Esophagus squamous epithelium (tissue), 5 donors: ENCODE results near the gene KCNK7. TPM values are rescaled to one million over a fixed set of nuclear protein-coding genes. Genes with fewer than 3 reads are reported as not detected.

Experiments
- DNase-seq: peaks from one replicate; lab custom pipeline; 2025; lab: John Stamatoyannopoulos, UW
- H3K27ac ChIP-seq, 4 donors: fragments of 200-600 bp; sonication (generic); one replicate each; pipeline ENCODE4 v1.5.1; 2016 to 2019; ENCODE audit warnings: mild to moderate bottlenecking in 1 of 4
- H3K27me3 ChIP-seq, 4 donors: fragments of 200-600 bp; sonication (generic); 1 replicate in 3 of 4; 2 replicates in 1 of 4; pipeline versions ENCODE4 v1.5.1 to v1.6.0; 2017 to 2021; ENCODE audit warnings: antibody characterized with exemption in 1 of 4
- H3K36me3 ChIP-seq, 3 donors: fragments of 200-600 bp; sonication (generic); one replicate each; pipeline ENCODE4 v1.5.1; 2016 to 2019
- H3K4me1 ChIP-seq, 3 donors: fragments of 200-600 bp; sonication (generic); one replicate each; pipeline ENCODE4 v1.5.1; 2017 to 2019
- H3K4me3 ChIP-seq, 4 donors: fragments of 200-600 bp; sonication (generic); 1 replicate in 3 of 4; 2 replicates in 1 of 4; pipeline ENCODE4 v1.5.1; 2016 to 2019; ENCODE audit warnings: mild to moderate bottlenecking in 2 of 4, moderate library complexity in 1 of 4
- H3K9me3 ChIP-seq, 3 donors: fragments of 200-600 bp; sonication (generic); one replicate each; pipeline ENCODE4 v1.5.1; 2016 to 2019
- CTCF ChIP-seq, 6 experiments: fragments of 450-650 bp in 4 of 6; fragments of 200-600 bp in 2 of 6; sonication (generic) in 2 of 6; IDR thresholded peaks; one replicate each; pipeline ENCODE4 v1.5.1; 2016 to 2019; ENCODE audit warnings: antibody characterized with exemption in 6 of 6, mild to moderate bottlenecking in 4 of 6, moderate library complexity in 4 of 6
- POLR2A ChIP-seq, 4 donors: fragments of 450-650 bp; IDR thresholded peaks; one replicate each; pipeline ENCODE4 v1.6.1; 2017; ENCODE audit warnings: antibody characterized with exemption in 4 of 4, mild to moderate bottlenecking in 4 of 4, moderate library complexity in 3 of 4
- WGBS, 2 donors: methylation state at CpG; one replicate each; pipeline ENCODE4 v1.1.5; 2018; 5-methylcytosine and 5-hydroxymethylcytosine counted together
- intact Hi-C: fragments of 100-400 bp; cut with DNase I; formaldehyde crosslinking; loops from one replicate; pipeline ENCODE4 v1.15.0; 2022
- total RNA-seq, 4 donors: library from RNA; depleted of rRNA; stranded (reverse); fragments of >200 nt; gene quantifications; one replicate each; pipeline ENCODE4 v1.1.0, GENCODE V29; 2016
- donor health status: DM: yes; HTN: yes; CAD: no.

KCNK7 gene
- total RNA-seq, 4 donors from 2014 or later, result 5.5 to 22.5 (median 15.2) TPM

DNA sequence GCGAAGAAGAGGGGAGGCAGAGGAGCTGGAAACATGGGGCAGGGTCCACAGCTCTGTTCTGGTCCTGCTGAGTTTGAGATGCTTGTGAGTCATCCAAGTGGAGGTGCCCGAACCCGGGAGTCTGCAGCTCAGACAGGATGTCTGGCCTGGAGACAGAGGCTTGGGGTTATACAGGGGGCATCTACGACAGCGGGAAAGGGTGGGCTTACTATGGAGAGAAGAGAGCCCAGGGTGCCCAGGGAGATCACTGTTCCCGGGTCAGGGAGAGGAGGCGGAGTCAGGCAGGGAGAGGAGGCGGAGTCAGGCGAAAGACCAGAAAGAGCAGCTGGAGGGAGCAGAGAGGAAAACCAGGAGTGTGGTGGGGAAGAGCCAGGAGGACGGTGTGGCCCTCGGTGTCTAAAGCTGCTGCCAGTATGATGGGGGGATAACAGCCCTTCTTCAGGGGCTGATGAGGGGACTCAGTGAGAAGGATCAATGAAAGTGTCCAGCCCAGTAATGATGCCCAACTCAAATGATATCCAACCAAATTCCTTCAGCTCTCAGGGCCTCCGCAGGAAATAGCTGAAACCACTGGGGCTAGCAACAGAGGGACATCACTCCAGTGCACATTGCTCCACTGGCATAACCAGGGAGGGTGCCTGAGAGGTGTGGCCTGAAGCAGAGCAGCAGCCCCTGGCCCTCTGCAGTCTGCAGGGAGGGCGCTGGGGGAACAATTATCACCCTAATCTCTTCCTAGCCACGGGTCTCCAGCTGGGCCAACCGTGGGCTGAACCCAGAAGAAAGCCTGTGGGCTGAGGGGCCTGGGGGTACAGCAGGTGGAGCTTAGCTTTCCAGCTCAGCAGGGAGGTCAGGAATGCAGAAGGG, 34.8 kb downstream of the KCNK7 start:
- WGBS, 2 donors, result 25 to 34% methylated on average over 12 to 15 of the region's 15 CpGs
- peak overlapping the region; percentile 78 to 95 (median 92) for H3K27ac ChIP-seq
- intact Hi-C loops, result no loop called here
- H3K4me1 ChIP-seq, result peaks cover 41 to 62% (median 43%) of the 10 kb centered on the region in 3 donors
- no peaks in the 10 kb centered on the region for H3K9me3 ChIP-seq
- DNase-seq, result no peak
- no peak overlapping the region for H3K4me3 ChIP-seq
- no peak for TF ChIP-seq POLR2A (IDR thresholded peaks at IDR 0.05)
- no peak for TF ChIP-seq CTCF (IDR thresholded peaks at IDR 0.05)
- no peaks in the 10 kb centered on the region for H3K27me3 ChIP-seq
- H3K36me3 ChIP-seq, result no peaks in the 10 kb centered on the region

- WGBS, 2 donors, result 18 to 27% methylated on average over 5 of the region's 5 CpGs
- intact Hi-C loops, result no loop called here
- no peak for DNase-seq
These were observed 35.6 kb downstream of the KCNK7 start for GRCh38 chr11:65559951-65560537.

DNA sequence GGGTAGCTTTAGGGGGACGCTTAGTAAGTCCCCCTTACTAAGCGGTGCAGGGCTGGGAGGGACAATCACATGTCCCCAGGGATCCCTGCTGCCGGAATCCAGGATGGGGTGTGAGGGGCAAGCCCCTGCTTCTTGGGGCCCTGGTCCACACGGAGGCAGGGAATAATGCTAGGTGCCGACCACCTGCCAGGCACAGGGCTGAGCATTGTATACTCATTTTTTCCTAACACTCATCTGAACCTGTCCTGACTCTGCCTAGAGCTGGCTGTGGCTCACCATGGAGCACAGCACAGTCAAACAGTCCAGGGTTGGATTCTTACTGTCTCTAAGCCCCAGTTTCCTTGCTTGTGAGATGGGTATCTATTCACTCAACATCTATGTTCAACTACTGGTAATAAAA, 36.1 kb downstream of the KCNK7 start:
- Histone ChIP-seq H3K9me3 (no peaks in the 10 kb centered on the region), H3K4me3 (no peak overlapping the region), H3K27me3 (no peaks in the 10 kb centered on the region), H3K36me3 (no peaks in the 10 kb centered on the region), H3K4me1 (peaks cover 52 to 67% (median 55%) of the 10 kb centered on the region in 3 donors), H3K27ac (peak overlapping the region; percentile 78 to 95 (median 92))
- intact Hi-C loops, result no loop called here
- DNase-seq, result no peak
- TF ChIP-seq CTCF (IDR thresholded peaks at IDR 0.05) (no peak), POLR2A (IDR thresholded peaks at IDR 0.05) (no peak)
- 55 to 70% methylated on average over 4 to 5 of the region's 5 CpGs for WGBS, 2 donors

More at GRCh38 chr11:65559951-65560537, 35.6 kb downstream of the KCNK7 start:
- Histone ChIP-seq H3K27me3 (no peaks in the 10 kb centered on the region), H3K4me1 (peaks cover 49 to 62% (median 50%) of the 10 kb centered on the region in 3 donors), H3K9me3 (no peaks in the 10 kb centered on the region), H3K4me3 (no peak overlapping the region), H3K27ac (peak overlapping the region; percentile 78 to 95 (median 92)), H3K36me3 (no peaks in the 10 kb centered on the region)
- TF ChIP-seq CTCF (IDR thresholded peaks at IDR 0.05) (no peak), POLR2A (IDR thresholded peaks at IDR 0.05) (no peak)

DNA sequence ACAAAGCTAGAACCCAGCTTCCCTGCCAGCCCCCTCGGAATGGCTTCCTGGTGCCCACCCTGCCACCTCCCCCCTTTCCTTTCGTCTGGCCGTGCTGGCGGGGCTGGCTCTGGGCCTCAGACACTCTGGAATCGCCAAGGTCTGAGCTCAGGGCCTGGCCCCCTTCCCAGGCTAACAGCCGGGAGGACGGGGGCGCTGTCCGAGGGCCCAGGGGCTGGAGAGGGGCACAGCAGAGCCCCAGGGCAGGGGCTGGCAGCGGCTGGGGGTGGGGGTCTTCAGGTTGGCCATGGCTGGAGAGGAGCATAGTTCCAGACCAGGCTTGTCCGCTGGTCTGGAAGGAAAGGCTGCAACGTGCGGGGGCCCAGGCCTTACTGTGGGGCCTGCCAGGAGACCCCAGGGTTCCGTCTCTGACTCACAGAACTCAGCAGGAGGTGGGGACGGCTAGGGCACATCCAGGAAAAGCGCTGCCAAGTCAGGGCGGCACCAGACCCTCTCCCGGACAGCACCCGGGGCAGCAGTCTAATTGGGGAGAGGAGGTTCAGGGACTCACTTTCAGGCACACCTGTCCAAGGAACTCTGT, 36.6 kb downstream of the KCNK7 start:
- Histone ChIP-seq H3K9me3 (no peaks in the 10 kb centered on the region), H3K27ac (peak overlapping the region; percentile 78 to 95 (median 92)), H3K4me3 (peak overlapping the region in 3 of 4 donors; percentile 58 to 83 (median 68)), H3K4me1 (peaks cover 57 to 73% (median 59%) of the 10 kb centered on the region in 3 donors), H3K36me3 (peaks cover 0 to 3% (median 0%) of the 10 kb centered on the region in 3 donors), H3K27me3 (no peaks in the 10 kb centered on the region)
- 66 to 71% methylated on average over 4 to 6 of the region's 19 CpGs for WGBS, 2 donors
- DNase-seq, result no peak
- no peak for TF ChIP-seq CTCF (IDR thresholded peaks at IDR 0.05)
- TF ChIP-seq POLR2A (IDR thresholded peaks at IDR 0.05), result no peak
- intact Hi-C loops, result no loop called here
